Nucleus accumbens (tissue), 56 donors: Measurements from ENCODE around the gene ZMYND8.

Experiments used
- DNase-seq, 56 donors: peaks; one replicate each; lab custom pipeline; 2025; lab: John Stamatoyannopoulos, UW

The ZMYND8 gene

DNA sequence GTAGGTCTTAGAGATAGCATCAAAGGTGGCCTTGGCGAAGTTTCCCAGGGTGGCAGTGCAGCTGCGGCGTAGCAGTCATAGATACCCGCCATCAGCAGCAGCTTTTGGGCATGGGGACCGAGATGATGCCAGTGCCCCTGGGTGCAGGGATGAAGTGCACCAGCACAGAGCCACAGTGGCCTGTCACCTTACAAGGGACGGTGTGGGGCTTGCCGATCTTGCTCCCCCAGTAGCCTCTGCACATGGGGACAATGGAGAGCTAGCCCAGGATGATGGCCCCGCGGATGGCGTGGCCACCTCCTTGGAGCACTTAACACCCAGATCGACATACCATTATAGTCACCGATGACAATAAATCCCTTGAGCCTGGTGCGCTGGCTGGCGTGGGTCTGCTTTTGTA, 195.5 kb downstream of the ZMYND8 start:
- no peak for DNase-seq

DNA sequence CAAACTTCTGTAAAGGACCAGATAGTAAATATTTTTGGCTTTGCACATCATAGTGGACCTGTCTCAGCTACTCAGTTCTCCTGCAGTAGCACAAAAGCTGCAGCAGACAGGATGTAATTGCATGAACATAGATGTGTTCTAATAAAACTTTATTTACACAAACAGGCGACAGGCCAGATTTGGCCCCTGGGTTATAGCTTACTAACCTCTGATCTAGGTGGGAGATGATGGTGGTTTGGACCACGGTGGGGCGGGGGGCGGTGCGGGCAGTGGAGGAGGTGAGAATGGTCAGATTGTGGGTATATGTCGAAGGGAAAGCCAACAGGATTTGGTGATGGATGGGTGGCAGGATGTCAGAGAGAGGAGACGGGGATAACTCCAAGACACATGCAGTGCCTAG, 196.3 kb downstream of the ZMYND8 start:
- DNase-seq: no peak
